GM12873 (cell line): ENCODE data around the gene METTL17.

Experiments
- TF ChIP-seq, protein P1 (sequence below): IDR thresholded peaks from 2 replicates; pipeline ENCODE4 v1.5.1; 2012; ENCODE audit warnings: low read depth, mild to moderate bottlenecking, moderate library complexity, low read length, control low read depth; ENCODE audit not compliant: insufficient read depth; ENCODE audit errors: missing control alignments

Gene METTL17

GRCh38 chr14:20973501-20973900, 16.3 kb upstream of the METTL17 start:
- TF ChIP-seq, protein P1, sequence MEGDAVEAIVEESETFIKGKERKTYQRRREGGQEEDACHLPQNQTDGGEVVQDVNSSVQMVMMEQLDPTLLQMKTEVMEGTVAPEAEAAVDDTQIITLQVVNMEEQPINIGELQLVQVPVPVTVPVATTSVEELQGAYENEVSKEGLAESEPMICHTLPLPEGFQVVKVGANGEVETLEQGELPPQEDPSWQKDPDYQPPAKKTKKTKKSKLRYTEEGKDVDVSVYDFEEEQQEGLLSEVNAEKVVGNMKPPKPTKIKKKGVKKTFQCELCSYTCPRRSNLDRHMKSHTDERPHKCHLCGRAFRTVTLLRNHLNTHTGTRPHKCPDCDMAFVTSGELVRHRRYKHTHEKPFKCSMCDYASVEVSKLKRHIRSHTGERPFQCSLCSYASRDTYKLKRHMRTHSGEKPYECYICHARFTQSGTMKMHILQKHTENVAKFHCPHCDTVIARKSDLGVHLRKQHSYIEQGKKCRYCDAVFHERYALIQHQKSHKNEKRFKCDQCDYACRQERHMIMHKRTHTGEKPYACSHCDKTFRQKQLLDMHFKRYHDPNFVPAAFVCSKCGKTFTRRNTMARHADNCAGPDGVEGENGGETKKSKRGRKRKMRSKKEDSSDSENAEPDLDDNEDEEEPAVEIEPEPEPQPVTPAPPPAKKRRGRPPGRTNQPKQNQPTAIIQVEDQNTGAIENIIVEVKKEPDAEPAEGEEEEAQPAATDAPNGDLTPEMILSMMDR: no peak

GRCh38 chr14:20976291-20976690, 13.5 kb upstream of the METTL17 start:
- TF ChIP-seq, protein P1: no peak

GRCh38 chr14:20978687-20979086, 11.1 kb upstream of the METTL17 start:
- TF ChIP-seq, protein P1: no peak

DNA sequence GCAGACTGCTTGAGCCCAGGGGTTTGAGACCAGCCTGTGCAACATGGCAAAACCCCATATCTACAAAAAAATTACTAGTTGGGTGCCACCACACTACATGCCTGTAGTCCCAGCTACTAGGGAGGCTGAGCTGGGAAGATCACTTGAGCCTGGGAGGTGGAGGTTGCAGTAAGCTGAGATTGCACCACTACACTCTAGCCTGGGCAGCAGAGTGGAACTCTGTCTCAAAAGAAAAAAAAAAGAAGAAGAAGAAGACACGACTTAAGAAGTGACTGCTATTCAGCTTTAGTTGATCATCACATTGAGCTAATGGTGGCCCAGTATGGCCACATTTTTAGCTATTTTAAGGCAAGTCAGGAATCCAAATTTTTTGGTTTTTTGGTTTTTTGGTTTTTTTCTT, 8.9 kb upstream of the METTL17 start:
- TF ChIP-seq, protein P1: no peak

DNA sequence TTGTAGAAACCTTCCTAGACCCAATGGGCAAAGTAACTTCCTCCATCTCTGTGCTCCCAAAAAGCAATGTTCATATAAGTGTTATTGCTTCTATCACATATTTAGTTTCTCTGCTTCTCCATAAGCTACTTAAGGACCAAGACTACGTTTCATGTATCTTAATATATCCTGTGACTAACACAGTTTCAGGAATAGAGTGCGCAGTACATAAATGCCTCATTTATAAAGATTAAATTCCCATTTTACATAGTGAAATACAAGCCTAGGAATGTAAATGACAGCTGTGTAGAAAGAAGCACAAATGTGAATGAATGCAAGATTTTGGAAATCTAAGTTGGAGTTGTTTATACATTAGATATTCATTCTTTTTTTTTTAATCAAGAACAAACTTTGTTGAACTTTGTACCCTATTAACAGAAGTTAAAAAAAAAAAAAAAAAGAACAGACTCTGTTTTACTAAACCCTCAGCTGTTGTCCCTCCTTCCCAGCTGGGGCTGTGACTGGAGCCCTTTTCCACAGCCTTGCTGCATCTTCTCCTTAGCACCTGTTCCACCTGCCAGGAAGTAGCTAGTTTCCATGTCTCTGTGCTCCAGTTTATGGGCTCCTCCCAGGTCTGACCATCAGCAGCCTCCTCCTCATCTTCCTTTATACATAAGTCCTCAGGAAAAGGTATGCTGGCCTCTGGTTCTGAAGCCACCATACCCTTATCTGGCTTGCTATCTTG, 7.0 kb upstream of the METTL17 start:
- TF ChIP-seq, protein P1: no peak

GRCh38 chr14:20986811-20987210, 3.0 kb upstream of the METTL17 start:
- TF ChIP-seq, protein P1: no peak

- TF ChIP-seq, protein P1: no peak
Observed at GRCh38 chr14:20988717-20989470, 886 bp upstream of the METTL17 start.
